Adrenal gland (tissue), 5 donors: ENCODE data around the gene SHROOM4.

Source experiments
- POLR2A ChIP-seq, 2 donors: fragments of 450-650 bp; IDR thresholded peaks; one replicate each; pipeline ENCODE4 v1.6.1; 2017; ENCODE audit warnings: antibody characterized with exemption in 2 of 2, mild to moderate bottlenecking in 2 of 2, moderate library complexity in 1 of 2
- TF ChIP-seq, protein P1 (sequence below), 6 experiments: fragments of 450-650 bp in 4 of 6; fragments of 200-600 bp in 2 of 6; sonication (generic) in 1 of 6; IDR thresholded peaks; 1 replicate in 5 of 6; 2 replicates in 1 of 6; pipeline versions ENCODE4 v1.5.1 to v1.8.0; 2016 to 2021; ENCODE audit warnings: antibody characterized with exemption in 6 of 6, mild to moderate bottlenecking in 2 of 6, moderate library complexity in 1 of 6
- donor health status: DM: no; HTN: no; CAD: no.

DNA sequence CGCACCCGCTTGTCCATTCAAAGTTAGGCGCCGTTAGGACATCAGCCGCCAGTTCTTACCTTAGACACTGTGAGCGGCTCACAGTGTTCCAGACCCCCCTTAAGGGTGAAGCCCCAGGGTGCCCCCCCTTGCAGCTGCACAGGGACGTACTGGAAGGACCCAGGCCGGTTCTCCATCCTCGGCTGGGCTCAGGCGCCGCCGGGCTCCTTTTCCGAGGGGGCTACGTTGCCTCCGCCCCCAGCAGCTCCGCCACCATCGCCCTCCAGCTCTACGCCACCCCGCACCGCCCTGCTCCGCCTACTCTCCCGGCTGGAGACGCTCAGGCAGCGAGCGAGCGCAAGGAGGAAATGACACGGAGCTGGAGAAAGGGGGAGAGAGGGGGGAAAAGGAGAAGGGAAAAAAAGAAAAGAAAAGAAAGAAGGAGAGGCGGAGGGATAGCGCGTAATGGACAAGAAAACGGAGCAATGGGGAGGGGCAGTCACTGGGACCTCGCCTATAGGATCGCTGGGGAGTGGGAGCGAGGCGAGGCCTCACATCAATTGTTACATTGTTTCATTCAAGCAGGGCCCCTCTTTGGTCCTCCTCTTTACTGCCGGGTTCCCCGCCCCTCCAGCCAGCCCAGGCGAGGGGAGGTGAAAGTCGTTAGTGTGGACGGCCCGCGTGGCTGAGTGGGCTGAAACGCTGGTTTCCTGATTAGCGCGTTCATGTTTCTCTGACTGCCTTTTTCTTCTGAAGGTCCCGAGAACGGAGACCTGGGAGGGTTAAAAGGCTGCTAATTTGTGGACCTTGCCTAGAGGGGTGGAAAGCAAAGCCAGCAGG, at the start of gene SHROOM4:
- peak in 1 of 2 donors; percentile 45 for TF ChIP-seq POLR2A (IDR thresholded peaks at IDR 0.05)
- TF ChIP-seq, protein P1, sequence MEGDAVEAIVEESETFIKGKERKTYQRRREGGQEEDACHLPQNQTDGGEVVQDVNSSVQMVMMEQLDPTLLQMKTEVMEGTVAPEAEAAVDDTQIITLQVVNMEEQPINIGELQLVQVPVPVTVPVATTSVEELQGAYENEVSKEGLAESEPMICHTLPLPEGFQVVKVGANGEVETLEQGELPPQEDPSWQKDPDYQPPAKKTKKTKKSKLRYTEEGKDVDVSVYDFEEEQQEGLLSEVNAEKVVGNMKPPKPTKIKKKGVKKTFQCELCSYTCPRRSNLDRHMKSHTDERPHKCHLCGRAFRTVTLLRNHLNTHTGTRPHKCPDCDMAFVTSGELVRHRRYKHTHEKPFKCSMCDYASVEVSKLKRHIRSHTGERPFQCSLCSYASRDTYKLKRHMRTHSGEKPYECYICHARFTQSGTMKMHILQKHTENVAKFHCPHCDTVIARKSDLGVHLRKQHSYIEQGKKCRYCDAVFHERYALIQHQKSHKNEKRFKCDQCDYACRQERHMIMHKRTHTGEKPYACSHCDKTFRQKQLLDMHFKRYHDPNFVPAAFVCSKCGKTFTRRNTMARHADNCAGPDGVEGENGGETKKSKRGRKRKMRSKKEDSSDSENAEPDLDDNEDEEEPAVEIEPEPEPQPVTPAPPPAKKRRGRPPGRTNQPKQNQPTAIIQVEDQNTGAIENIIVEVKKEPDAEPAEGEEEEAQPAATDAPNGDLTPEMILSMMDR (IDR thresholded peaks at IDR 0.05): no peak
